Stimulated activated CD8-positive, alpha-beta memory T cell treated with anti-CD3 and anti-CD28 coated beads, Interleukin-4, amount 100 ng/mL, for 24 hours (primary cell): ENCODE measurements around the gene MRPL30.
"Not testable (repeated sequence)": the region's sequence is repeated elsewhere in the genome, so short reads cannot be mapped to it uniquely, and the experiment has no call there.

ENCODE experiments used
- DNase-seq: peaks from one replicate; pipeline ENCODE4 v3.0.0-alpha.2; 2020; ENCODE audit warnings: low read depth

MRPL30 gene

GRCh38 chr2:99180755-99181623 is at the start of gene MRPL30, which contains the start of gene MITD1:
Gene MRPL30, plus strand, starts transcription at chr2:99181184. Its CDS starts 5,020 bp downstream, at chr2:99186204.
Gene MITD1, minus strand, starts transcription at chr2:99181058. Its CDS starts 77 bp downstream, at chr2:99180981.
- peak; percentile 79 for DNase-seq

GRCh38 chr2:99135044-99135556 is 45.9 kb upstream of the MRPL30 start:
- DNase-seq, result not testable (repeated sequence)

- no peak for DNase-seq
Observed at GRCh38 chr2:99139003-99139402, 42.0 kb upstream of the MRPL30 start.

- no peak for DNase-seq
Observed at GRCh38 chr2:99140056-99140859, 40.7 kb upstream of the MRPL30 start.

GRCh38 chr2:99140860-99141109 is 40.2 kb upstream of the MRPL30 start:
- no peak for DNase-seq

GRCh38 chr2:99141110-99142108 is 39.6 kb upstream of the MRPL30 start, which contains the start of gene C2orf15:
Gene C2orf15, plus strand, starts transcription at chr2:99141707. Its CDS starts 8,852 bp downstream, at chr2:99150559.
- DNase-seq, result peak; percentile 98

- DNase-seq, result no peak
Observed at GRCh38 chr2:99150706-99151105, 30.3 kb upstream of the MRPL30 start.

GRCh38 chr2:99152199-99152895 is 28.6 kb upstream of the MRPL30 start:
- no peak for DNase-seq

- DNase-seq, result no peak
Observed at GRCh38 chr2:99153921-99154604, 26.9 kb upstream of the MRPL30 start.

GRCh38 chr2:99154643-99155536 is 26.1 kb upstream of the MRPL30 start, which contains the start of the genes LIPT1 and TSGA10:
Gene LIPT1, plus strand, starts transcription at chr2:99154967. Its CDS starts 6,991 bp downstream, at chr2:99161958.
Gene TSGA10, minus strand, starts transcription at chr2:99154942. Its CDS starts 45,503 bp downstream, at chr2:99109439.
- DNase-seq, result peak; percentile 93

- no peak for DNase-seq
Observed at GRCh38 chr2:99156891-99157290, 24.1 kb upstream of the MRPL30 start.

GRCh38 chr2:99158599-99158998 is 22.4 kb upstream of the MRPL30 start:
- no peak for DNase-seq

- DNase-seq, result no peak
Observed at GRCh38 chr2:99159594-99159993, 21.4 kb upstream of the MRPL30 start.

GRCh38 chr2:99166218-99166617 is 14.8 kb upstream of the MRPL30 start:
- DNase-seq, result no peak

GRCh38 chr2:99169534-99169933 is 11.4 kb upstream of the MRPL30 start:
- DNase-seq, result no peak

- no peak for DNase-seq
Observed at GRCh38 chr2:99171377-99172140, 9.4 kb upstream of the MRPL30 start.

GRCh38 chr2:99181624-99182000 is 628 bp downstream of the MRPL30 start:
- DNase-seq, result no peak

- DNase-seq, result no peak
Observed at GRCh38 chr2:99183025-99183424, 2.0 kb downstream of the MRPL30 start.
